A549 (cell line): Measurements from ENCODE around the gene AP3S2. TPM values are rescaled to one million over a fixed set of nuclear protein-coding genes. Genes with fewer than 3 reads are reported as not detected.

Source experiments
- ATAC-seq, 2 experiments: fragments of 200-7000 bp in 1 of 2; fragments of >200 bp in 1 of 2; cut with Nextera tagmentation in 1 of 2; cut with Tn5 transposase in 1 of 2; 3 replicates each; pipeline versions ENCODE4 v1.8.0 to v1.9.1; 2018 to 2020; ENCODE audit warnings: mild to moderate bottlenecking in 1 of 2, moderate library complexity in 1 of 2
- CTCF ChIA-PET: fragments of 300-600 bp; sonication (Branson Sonifier 250); formaldehyde crosslinking; extraction: SDS; loops from one replicate; lab custom pipeline; 2021; ENCODE audit warnings: antibody characterized with exemption, inconsistent platforms; lab: Yijun Ruan, JAX
- POLR2A ChIA-PET: fragments of 350-600 bp; formaldehyde crosslinking; extraction: SDS; loops from one replicate; lab custom pipeline; 2021; ENCODE audit warnings: antibody characterized with exemption, inconsistent platforms; lab: Yijun Ruan, JAX
- DNase-seq, 2 experiments: peaks; one replicate each; pipeline versions ENCODE4 v3.0.0 to v3.0.0-alpha.2; 2011 to 2016; ENCODE audit warnings: low read depth in 1 of 2, low spot score in 1 of 2
- FAIRE-seq: peaks from 2 replicates; lab custom pipeline; 2011; peaks lifted over from hg19 to GRCh38; lab: Jason Lieb, UNC
- H3K27ac ChIP-seq, 2 experiments: fragments of >200 bp; sonication (Bioruptor Twin); formaldehyde crosslinking; 3 replicates each; pipeline ENCODE4 v1.5.1; 2016 to 2017
- H3K4me1 ChIP-seq: fragments of >200 bp; sonication (Bioruptor Twin); formaldehyde crosslinking; 3 replicates; pipeline ENCODE4 v1.6.1; 2016
- H3K4me2 ChIP-seq: fragments of >200 bp; sonication (Bioruptor Twin); formaldehyde crosslinking; 3 replicates; pipeline ENCODE4 v1.6.1; 2016
- H3K4me3 ChIP-seq: fragments of >200 bp; sonication (Bioruptor Twin); formaldehyde crosslinking; 3 replicates; pipeline ENCODE4 v1.5.1; 2016
- H3K9me3 ChIP-seq: fragments of >200 bp; sonication (Bioruptor Twin); formaldehyde crosslinking; 3 replicates; pipeline ENCODE4 v1.6.1; 2016
- BHLHE40 ChIP-seq: IDR thresholded peaks from 2 replicates; pipeline ENCODE4 v1.6.1; 2012; ENCODE audit warnings: low read depth, low read length, inconsistent platforms
- CHD4 ChIP-seq: fragments of 200-600 bp; sonication (generic); IDR thresholded peaks from 2 replicates; pipeline ENCODE4 v1.6.1; 2016; ENCODE audit warnings: antibody characterized with exemption, mild to moderate bottlenecking, borderline replicate concordance
- E2F6 ChIP-seq: IDR thresholded peaks from 2 replicates; pipeline ENCODE4 v1.6.1; 2012; ENCODE audit warnings: low read depth, borderline replicate concordance
- EP300 ChIP-seq, 2 experiments: fragments of >200 bp; sonication (Bioruptor Twin); formaldehyde crosslinking; IDR thresholded peaks; 2 replicates in 1 of 2; 3 replicates in 1 of 2; pipeline ENCODE4 v1.6.1; 2016 to 2017
- HDAC2 ChIP-seq: fragments of 200-600 bp; sonication (generic); IDR thresholded peaks from 2 replicates; pipeline ENCODE4 v1.6.1; 2016
- HOXA7 ChIP-seq: fragments of 250-450 bp; sonication (Bioruptor Pico); IDR thresholded peaks from 2 replicates; pipeline ENCODE4 v1.5.0; 2020; ENCODE audit warnings: mild to moderate bottlenecking, moderate library complexity
- HOXB5 ChIP-seq: fragments of 250-450 bp; sonication (Bioruptor Pico); IDR thresholded peaks from 2 replicates; pipeline ENCODE4 v1.5.0; 2020; ENCODE audit warnings: mild to moderate bottlenecking, moderate library complexity
- NFE2L2 ChIP-seq: fragments of 150-350 bp; conservative IDR thresholded peaks from 2 replicates; pipeline ENCODE4 v1.6.1; 2014; ENCODE audit warnings: low read length
- PBX3 ChIP-seq: IDR thresholded peaks from 2 replicates; pipeline ENCODE4 v1.6.1; 2012
- PHF8 ChIP-seq: fragments of 200-600 bp; sonication (generic); IDR thresholded peaks from 2 replicates; pipeline ENCODE4 v1.6.1; 2016; ENCODE audit warnings: low read depth, mild to moderate bottlenecking, antibody characterized with exemption, moderate library complexity, borderline replicate concordance
- RARB ChIP-seq: fragments of 250-450 bp; sonication (Bioruptor Pico); IDR thresholded peaks from 2 replicates; pipeline ENCODE4 v1.8.0; 2021; ENCODE audit warnings: mild to moderate bottlenecking, moderate library complexity
- RFX5 ChIP-seq: fragments of 450-650 bp; IDR thresholded peaks from 2 replicates; pipeline ENCODE4 v1.7.1; 2014; ENCODE audit warnings: antibody characterized with exemption, mild to moderate bottlenecking, moderate library complexity
- USF2 ChIP-seq: fragments of 450-650 bp; IDR thresholded peaks from 2 replicates; pipeline ENCODE4 v1.6.1; 2014; ENCODE audit warnings: antibody characterized with exemption
- ZFP36 ChIP-seq: fragments of 450-650 bp; IDR thresholded peaks from 2 replicates; pipeline ENCODE4 v1.6.1; 2014; ENCODE audit warnings: borderline replicate concordance; ENCODE audit not compliant: partially characterized antibody
- ZNF302 ChIP-seq: fragments of 250-450 bp; sonication (Bioruptor Pico); IDR thresholded peaks from 2 replicates; pipeline ENCODE4 v1.9.0; 2021; ENCODE audit warnings: inconsistent platforms, mild to moderate bottlenecking, moderate library complexity
- ZSCAN20 ChIP-seq: fragments of 250-450 bp; sonication (Bioruptor Pico); IDR thresholded peaks from 2 replicates; pipeline ENCODE4 v1.8.0; 2022; ENCODE audit warnings: mild to moderate bottlenecking, moderate library complexity
- WGBS: methylation state at CpG from one replicate; pipeline ENCODE4 v1.1.6; 2017; ENCODE audit errors: missing lambda C conversion rate; 5-methylcytosine and 5-hydroxymethylcytosine counted together
- polyA plus RNA-seq, 4 experiments: library from polyadenylated mRNA; depleted of rRNA in 3 of 4; stranded (reverse); fragments of >200 nt; fragmentation: RNase III in 1 of 4; extraction: RNeasy Plus Mini Kit Qiagen cat#74134 plus additional on column Dnase treatment in 1 of 4; gene quantifications; 2 replicates in 3 of 4; 3 replicates in 1 of 4; pipeline ENCODE4 v1.2.3, GENCODE V29; 2011 to 2017
- TF ChIP-seq, protein P1 (sequence below): fragments of 250-450 bp; sonication (Bioruptor Pico); IDR thresholded peaks from 2 replicates; pipeline ENCODE4 v1.5.0; 2021; ENCODE audit warnings: mild to moderate bottlenecking, moderate library complexity, borderline replicate concordance

AP3S2 gene
- polyA plus RNA-seq, 2 of the 4 experiments (the other 2 are of a cell fraction): 85.1 to 85.9 TPM

- no peak overlapping the region for H3K27ac ChIP-seq
- ATAC-seq (no peak), DNase-seq (no peak), FAIRE-seq (no peak)
- no peak overlapping the region for H3K4me2 ChIP-seq
- H3K4me3 ChIP-seq: no peak overlapping the region
- H3K4me1 ChIP-seq: no peaks in the 10 kb centered on the region
- no peak for TF ChIP-seq RFX5
- TF ChIP-seq BHLHE40: no peak
- TF ChIP-seq EP300 (IDR thresholded peaks at IDR 0.05): no peak
- no peak for TF ChIP-seq CHD4
- TF ChIP-seq HOXA7 (CRISPR knock-in tag): no peak
- no peak for TF ChIP-seq E2F6
- TF ChIP-seq ZNF302: no peak
- TF ChIP-seq PBX3: no peak
- TF ChIP-seq HOXB5: no peak
- ChIA-PET POLR2A (interaction anchor here (1.0 kb wide), 1 partner anchor 12 kb away, joined by 3 read pairs; the partner anchor contains the start of gene ARPIN), CTCF (interaction anchor here (0.6 to 5.4 kb wide), 8 partner anchors 11 to 234 kb away, joined by 3 to 94 read pairs (median 8); partner anchors contain the start of gene ARPIN)
- WGBS: 92% methylated on average over 6 of the region's 6 CpGs
- no peaks in the 10 kb centered on the region for H3K9me3 ChIP-seq
Observed at GRCh38 chr15:89900849-89901248, 7.1 kb upstream of the AP3S2 start.

DNA sequence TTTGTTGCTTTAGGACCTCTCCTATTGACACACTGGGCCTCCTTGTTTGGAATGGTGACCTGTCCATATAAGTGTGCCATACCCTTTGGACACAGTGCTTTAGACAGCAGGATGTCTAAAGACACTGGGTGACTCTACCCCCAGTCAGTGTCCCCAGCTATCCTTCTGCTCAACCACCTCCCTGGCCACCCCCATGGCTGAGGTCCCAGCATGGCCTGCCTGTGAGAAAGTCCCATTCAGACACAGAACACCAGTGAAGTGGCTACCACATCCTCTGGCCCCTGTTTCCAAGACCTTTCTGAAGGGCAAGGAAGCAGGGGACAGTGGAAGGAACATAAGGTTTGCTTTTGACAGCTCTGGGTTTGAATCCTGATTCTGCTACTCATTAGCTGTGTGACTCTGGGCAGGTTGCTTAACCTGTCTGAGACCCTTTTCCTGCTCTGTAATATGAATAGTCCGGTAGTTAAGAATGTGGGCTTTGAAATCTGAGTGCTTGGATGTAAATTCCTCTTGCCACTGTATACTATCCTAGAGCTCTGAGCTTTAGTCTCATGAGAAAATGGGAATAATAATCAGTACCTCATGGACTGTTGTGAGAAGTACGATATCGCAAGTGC, 6.3 kb upstream of the AP3S2 start:
- Histone ChIP-seq H3K4me3 (no peak overlapping the region), H3K4me1 (no peaks in the 10 kb centered on the region), H3K4me2 (no peak overlapping the region), H3K27ac (no peak overlapping the region), H3K9me3 (no peaks in the 10 kb centered on the region)
- FAIRE-seq (no peak), ATAC-seq (no peak), DNase-seq (no peak)
- POLR2A ChIA-PET: no interaction called here
- CTCF ChIA-PET: interaction anchor here (0.7 to 5.4 kb wide), 19 partner anchors 12 to 333 kb away, joined by 3 to 94 read pairs (median 9); partner anchors contain the start of genes ARPIN, CIB1 and GDPGP1
- TF ChIP-seq RARB: no peak
- TF ChIP-seq ZSCAN20 (CRISPR knock-in tag): no peak
- no peak for TF ChIP-seq HOXA7 (CRISPR knock-in tag)
- no peak for TF ChIP-seq NFE2L2
- TF ChIP-seq, protein P1, sequence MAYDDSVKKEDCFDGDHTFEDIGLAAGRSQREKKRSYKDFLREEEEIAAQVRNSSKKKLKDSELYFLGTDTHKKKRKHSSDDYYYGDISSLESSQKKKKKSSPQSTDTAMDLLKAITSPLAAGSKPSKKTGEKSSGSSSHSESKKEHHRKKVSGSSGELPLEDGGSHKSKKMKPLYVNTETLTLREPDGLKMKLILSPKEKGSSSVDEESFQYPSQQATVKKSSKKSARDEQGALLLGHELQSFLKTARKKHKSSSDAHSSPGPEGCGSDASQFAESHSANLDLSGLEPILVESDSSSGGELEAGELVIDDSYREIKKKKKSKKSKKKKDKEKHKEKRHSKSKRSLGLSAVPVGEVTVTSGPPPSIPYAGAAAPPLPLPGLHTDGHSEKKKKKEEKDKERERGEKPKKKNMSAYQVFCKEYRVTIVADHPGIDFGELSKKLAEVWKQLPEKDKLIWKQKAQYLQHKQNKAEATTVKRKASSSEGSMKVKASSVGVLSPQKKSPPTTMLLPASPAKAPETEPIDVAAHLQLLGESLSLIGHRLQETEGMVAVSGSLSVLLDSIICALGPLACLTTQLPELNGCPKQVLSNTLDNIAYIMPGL (CRISPR knock-in tag): no peak
- TF ChIP-seq ZFP36: no peak
- no peak for TF ChIP-seq USF2
- 92% methylated on average over 3 of the region's 3 CpGs for WGBS

GRCh38 chr15:89899295-89899945, 5.6 kb upstream of the AP3S2 start:
- 82% methylated on average over 12 of the region's 12 CpGs for WGBS
- FAIRE-seq: no peak
- Histone ChIP-seq H3K9me3 (no peaks in the 10 kb centered on the region), H3K4me3 (no peak overlapping the region), H3K4me2 (no peak overlapping the region), H3K4me1 (no peaks in the 10 kb centered on the region), H3K27ac (no peak overlapping the region)
- TF ChIP-seq HOXB5: no peak
- no peak for TF ChIP-seq PHF8
- TF ChIP-seq HDAC2: no peak
- no peak for ATAC-seq
- ChIA-PET CTCF (interaction anchor here (0.5 to 5.4 kb wide), 35 partner anchors 8 to 703 kb away, joined by 3 to 94 read pairs (median 6); partner anchors contain the start of genes ARPIN, CIB1 and GDPGP1), POLR2A (interaction anchor here (0.8 to 0.9 kb wide), 2 partner anchors 73 to 180 kb away, joined by 4 to 5 read pairs; no protein-coding TSS in a partner anchor)
- no peak for DNase-seq
